ENCODE results near the gene SH3GL1. TPM values are rescaled to one million over a fixed set of nuclear protein-coding genes. Genes with fewer than 3 reads are reported as not detected.

The SH3GL1 gene
- total and polyA plus RNA-seq, 2 donors from 2014 or later = 34.8 to 52.7 TPM

GRCh38 chr19:4448147-4448985 lies 48.0 kb upstream of the SH3GL1 start:
- intact Hi-C loops (cut with DNase I) = no loop called here
- peaks cover 3 to 58% (median 24%) of the 10 kb centered on the region in 3 donors for H3K36me3 ChIP-seq (ENCODE audit: control insufficient read depth in 2 of 3, insufficient read depth in 3 of 3, low read length in 3 of 3)
- no peak overlapping the region for H3K27ac ChIP-seq (ENCODE audit: low read depth in 2 of 2, low read length in 2 of 2)
- H3K27me3 ChIP-seq (ENCODE audit: control insufficient read depth, insufficient read depth, low read length) = no peaks in the 10 kb centered on the region
- TF ChIP-seq CTCF (IDR thresholded peaks at IDR 0.05; ENCODE audit: borderline replicate concordance, extremely low read depth, insufficient read depth) = no peak
- no peaks in the 10 kb centered on the region for H3K4me1 ChIP-seq (ENCODE audit: control insufficient read depth in 2 of 3, insufficient read depth in 2 of 3, low read depth in 1 of 3, low read length in 3 of 3)
- DNase-seq (no peak), FAIRE-seq (no peak)
- no peak overlapping the region for H3K4me3 ChIP-seq (ENCODE audit: low read length in 3 of 3)
- H3K9me3 ChIP-seq (ENCODE audit: control insufficient read depth in 2 of 3, insufficient read depth in 1 of 3, low read length in 3 of 3) = no peaks in the 10 kb centered on the region
- no peak overlapping the region for H3K9ac ChIP-seq (ENCODE audit: low read length in 3 of 3)

- TF ChIP-seq CTCF (IDR thresholded peaks at IDR 0.05; ENCODE audit: borderline replicate concordance, extremely low read depth, insufficient read depth) = no peak
- no peak for DNase-seq
Measured at GRCh38 chr19:4447327-4448146, 47.2 kb upstream of the SH3GL1 start.

GRCh38 chr19:4446704-4447200 lies 46.4 kb upstream of the SH3GL1 start:
- Histone ChIP-seq H3K9ac (ENCODE audit: low read length in 3 of 3) (no peak overlapping the region), H3K4me3 (ENCODE audit: low read length in 3 of 3) (no peak overlapping the region), H3K27me3 (ENCODE audit: control insufficient read depth, insufficient read depth, low read length) (no peaks in the 10 kb centered on the region), H3K27ac (ENCODE audit: low read depth in 2 of 2, low read length in 2 of 2) (no peak overlapping the region), H3K36me3 (ENCODE audit: control insufficient read depth in 2 of 3, insufficient read depth in 3 of 3, low read length in 3 of 3) (peaks cover 0 to 44% (median 14%) of the 10 kb centered on the region in 3 donors), H3K4me1 (ENCODE audit: control insufficient read depth in 2 of 3, insufficient read depth in 2 of 3, low read depth in 1 of 3, low read length in 3 of 3) (no peaks in the 10 kb centered on the region), H3K9me3 (ENCODE audit: control insufficient read depth in 2 of 3, insufficient read depth in 1 of 3, low read length in 3 of 3) (no peaks in the 10 kb centered on the region)
- DNase-seq = no peak
- intact Hi-C loops (cut with DNase I) = no loop called here
- no peak for FAIRE-seq
- TF ChIP-seq CTCF (IDR thresholded peaks at IDR 0.05; ENCODE audit: borderline replicate concordance, extremely low read depth, insufficient read depth) = no peak

More at GRCh38 chr19:4447327-4448146, 47.2 kb upstream of the SH3GL1 start:
- intact Hi-C loops (cut with DNase I) = no loop called here
- H3K36me3 ChIP-seq (ENCODE audit: control insufficient read depth in 2 of 3, insufficient read depth in 3 of 3, low read length in 3 of 3) = peaks cover 0 to 50% (median 16%) of the 10 kb centered on the region in 3 donors
- no peak overlapping the region for H3K9ac ChIP-seq (ENCODE audit: low read length in 3 of 3)
- no peak overlapping the region for H3K27ac ChIP-seq (ENCODE audit: low read depth in 2 of 2, low read length in 2 of 2)
- no peaks in the 10 kb centered on the region for H3K4me1 ChIP-seq (ENCODE audit: control insufficient read depth in 2 of 3, insufficient read depth in 2 of 3, low read depth in 1 of 3, low read length in 3 of 3)
- H3K9me3 ChIP-seq (ENCODE audit: control insufficient read depth in 2 of 3, insufficient read depth in 1 of 3, low read length in 3 of 3) = no peaks in the 10 kb centered on the region
- no peak for FAIRE-seq
- H3K27me3 ChIP-seq (ENCODE audit: control insufficient read depth, insufficient read depth, low read length) = no peaks in the 10 kb centered on the region
- H3K4me3 ChIP-seq (ENCODE audit: low read length in 3 of 3) = no peak overlapping the region

Data from kidney (tissue), 14 donors.